ENCODE results near the gene DNAAF8.

The DNAAF8 gene

GRCh38 chr16:4695473-4696171 is 38.7 kb upstream of the DNAAF8 start:
- no peak for DNase-seq (ENCODE audit: low spot score)

GRCh38 chr16:4696172-4696904 is 38.0 kb upstream of the DNAAF8 start:
- DNase-seq (ENCODE audit: low spot score): no peak

- peak; percentile 5 for DNase-seq (ENCODE audit: low spot score)
Measured at GRCh38 chr16:4696905-4697847, 37.2 kb upstream of the DNAAF8 start.

GRCh38 chr16:4697848-4698291 is 36.5 kb upstream of the DNAAF8 start:
- peak; percentile 8 for DNase-seq (ENCODE audit: low spot score)

GRCh38 chr16:4698321-4699045 is 35.9 kb upstream of the DNAAF8 start:
- DNase-seq (ENCODE audit: low spot score): no peak

- DNase-seq (ENCODE audit: low spot score): no peak
Measured at GRCh38 chr16:4699046-4699556, 35.2 kb upstream of the DNAAF8 start.

- peak; percentile 5 for DNase-seq (ENCODE audit: low spot score)
Measured at GRCh38 chr16:4700380-4700996, 33.8 kb upstream of the DNAAF8 start.

- DNase-seq (ENCODE audit: low spot score): no peak
Measured at GRCh38 chr16:4700997-4701743, 33.2 kb upstream of the DNAAF8 start.

GRCh38 chr16:4701791-4702465 is 32.4 kb upstream of the DNAAF8 start:
- no peak for DNase-seq (ENCODE audit: low spot score)

- DNase-seq (ENCODE audit: low spot score): no peak
Measured at GRCh38 chr16:4702466-4702808, 31.9 kb upstream of the DNAAF8 start.

GRCh38 chr16:4703906-4704305 is 30.4 kb upstream of the DNAAF8 start:
- DNase-seq (ENCODE audit: low spot score): no peak

- DNase-seq (ENCODE audit: low spot score): no peak
Measured at GRCh38 chr16:4704491-4704890, 29.8 kb upstream of the DNAAF8 start.

- no peak for DNase-seq (ENCODE audit: low spot score)
Measured at GRCh38 chr16:4704913-4705312, 29.4 kb upstream of the DNAAF8 start.

- DNase-seq (ENCODE audit: low spot score): no peak
Measured at GRCh38 chr16:4706871-4707270, 27.5 kb upstream of the DNAAF8 start.

GRCh38 chr16:4709481-4709880 is 24.9 kb upstream of the DNAAF8 start:
- no peak for DNase-seq (ENCODE audit: low spot score)

GRCh38 chr16:4713663-4714501 is 20.5 kb upstream of the DNAAF8 start:
- DNase-seq (ENCODE audit: low spot score): no peak

- DNase-seq (ENCODE audit: low spot score): no peak
Measured at GRCh38 chr16:4714996-4715395, 19.3 kb upstream of the DNAAF8 start.

- DNase-seq (ENCODE audit: low spot score): no peak
Measured at GRCh38 chr16:4718466-4718865, 15.9 kb upstream of the DNAAF8 start.
